Measurements from ENCODE around the gene ABCG1.

DNA sequence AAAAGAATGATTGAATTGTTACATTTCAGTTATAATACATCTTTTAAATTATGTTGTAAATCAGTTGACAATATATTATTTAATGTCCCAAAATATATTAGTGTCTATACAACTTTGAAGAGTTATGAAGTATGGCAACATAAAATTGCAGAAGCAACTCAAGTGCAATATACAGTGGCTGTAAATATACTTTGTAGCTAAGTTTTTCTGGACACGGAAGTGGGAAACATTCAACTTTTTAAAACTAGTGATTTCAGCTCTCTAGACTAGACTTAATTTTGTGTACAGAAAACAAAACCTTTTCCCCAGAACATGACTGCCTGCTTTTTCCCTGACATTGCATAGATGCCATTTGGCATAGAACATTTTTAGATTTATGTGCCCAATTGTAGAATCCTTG lies 29.5 kb upstream of the ABCG1 start:
- TF ChIP-seq, protein P1, sequence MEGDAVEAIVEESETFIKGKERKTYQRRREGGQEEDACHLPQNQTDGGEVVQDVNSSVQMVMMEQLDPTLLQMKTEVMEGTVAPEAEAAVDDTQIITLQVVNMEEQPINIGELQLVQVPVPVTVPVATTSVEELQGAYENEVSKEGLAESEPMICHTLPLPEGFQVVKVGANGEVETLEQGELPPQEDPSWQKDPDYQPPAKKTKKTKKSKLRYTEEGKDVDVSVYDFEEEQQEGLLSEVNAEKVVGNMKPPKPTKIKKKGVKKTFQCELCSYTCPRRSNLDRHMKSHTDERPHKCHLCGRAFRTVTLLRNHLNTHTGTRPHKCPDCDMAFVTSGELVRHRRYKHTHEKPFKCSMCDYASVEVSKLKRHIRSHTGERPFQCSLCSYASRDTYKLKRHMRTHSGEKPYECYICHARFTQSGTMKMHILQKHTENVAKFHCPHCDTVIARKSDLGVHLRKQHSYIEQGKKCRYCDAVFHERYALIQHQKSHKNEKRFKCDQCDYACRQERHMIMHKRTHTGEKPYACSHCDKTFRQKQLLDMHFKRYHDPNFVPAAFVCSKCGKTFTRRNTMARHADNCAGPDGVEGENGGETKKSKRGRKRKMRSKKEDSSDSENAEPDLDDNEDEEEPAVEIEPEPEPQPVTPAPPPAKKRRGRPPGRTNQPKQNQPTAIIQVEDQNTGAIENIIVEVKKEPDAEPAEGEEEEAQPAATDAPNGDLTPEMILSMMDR (conservative IDR thresholded peaks at IDR 0.05; ENCODE audit: low read depth, low read length), result no peak
- TF ChIP-seq CEBPB (IDR thresholded peaks at IDR 0.05; ENCODE audit: low read depth, low read length) (no peak), FOS (IDR thresholded peaks at IDR 0.05; ENCODE audit: low read depth, low read length) (no peak), MAFK (IDR thresholded peaks at IDR 0.05; ENCODE audit: low read depth, low read length) (no peak), POLR2A (IDR thresholded peaks at IDR 0.05; ENCODE audit: low read depth, low read length) (no peak), SMC3 (IDR thresholded peaks at IDR 0.05; ENCODE audit: low read depth, low read length) (no peak), RCOR1 (IDR thresholded peaks at IDR 0.05; ENCODE audit: insufficient replicate concordance, low read length) (no peak), RAD21 (IDR thresholded peaks at IDR 0.05; ENCODE audit: low read length) (no peak), BHLHE40 (IDR thresholded peaks at IDR 0.05; ENCODE audit: low read depth, low read length) (no peak), MXI1 (IDR thresholded peaks at IDR 0.05; ENCODE audit: borderline replicate concordance, low read depth, low read length) (no peak), RFX5 (IDR thresholded peaks at IDR 0.05; ENCODE audit: low read depth, low read length) (no peak), NFE2L2 (IDR thresholded peaks at IDR 0.05; ENCODE audit: low read depth, low read length) (no peak)
- TF ChIP-seq, protein P2, sequence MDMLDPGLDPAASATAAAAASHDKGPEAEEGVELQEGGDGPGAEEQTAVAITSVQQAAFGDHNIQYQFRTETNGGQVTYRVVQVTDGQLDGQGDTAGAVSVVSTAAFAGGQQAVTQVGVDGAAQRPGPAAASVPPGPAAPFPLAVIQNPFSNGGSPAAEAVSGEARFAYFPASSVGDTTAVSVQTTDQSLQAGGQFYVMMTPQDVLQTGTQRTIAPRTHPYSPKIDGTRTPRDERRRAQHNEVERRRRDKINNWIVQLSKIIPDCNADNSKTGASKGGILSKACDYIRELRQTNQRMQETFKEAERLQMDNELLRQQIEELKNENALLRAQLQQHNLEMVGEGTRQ (IDR thresholded peaks at IDR 0.05; ENCODE audit: low read depth, low read length), result no peak
